Retinal pigment epithelial cell (primary cell): Measurements from ENCODE around the gene ASCL2.
"Not testable (repeated sequence)": the region's sequence is repeated elsewhere in the genome, so short reads cannot be mapped to it uniquely, and the experiment has no call there.

Experiments used
- DNase-seq: peaks from one replicate; pipeline ENCODE4 v3.0.0-alpha.2; 2010; ENCODE audit warnings: low read depth
- H3K4me3 ChIP-seq: 2 replicates; pipeline ENCODE4 v1.5.1; 2011; ENCODE audit warnings: mild to moderate bottlenecking, low read length, control low read depth, moderate library complexity
- CTCF ChIP-seq: conservative IDR thresholded peaks from 2 replicates; pipeline ENCODE4 v1.5.1; 2011; ENCODE audit warnings: low read depth, low read length, control low read depth, inconsistent platforms

The ASCL2 gene

GRCh38 chr11:2294926-2295290 is 24.5 kb upstream of the ASCL2 start:
- TF ChIP-seq CTCF: no peak
- DNase-seq: no peak
- no peak overlapping the region for H3K4me3 ChIP-seq

DNA sequence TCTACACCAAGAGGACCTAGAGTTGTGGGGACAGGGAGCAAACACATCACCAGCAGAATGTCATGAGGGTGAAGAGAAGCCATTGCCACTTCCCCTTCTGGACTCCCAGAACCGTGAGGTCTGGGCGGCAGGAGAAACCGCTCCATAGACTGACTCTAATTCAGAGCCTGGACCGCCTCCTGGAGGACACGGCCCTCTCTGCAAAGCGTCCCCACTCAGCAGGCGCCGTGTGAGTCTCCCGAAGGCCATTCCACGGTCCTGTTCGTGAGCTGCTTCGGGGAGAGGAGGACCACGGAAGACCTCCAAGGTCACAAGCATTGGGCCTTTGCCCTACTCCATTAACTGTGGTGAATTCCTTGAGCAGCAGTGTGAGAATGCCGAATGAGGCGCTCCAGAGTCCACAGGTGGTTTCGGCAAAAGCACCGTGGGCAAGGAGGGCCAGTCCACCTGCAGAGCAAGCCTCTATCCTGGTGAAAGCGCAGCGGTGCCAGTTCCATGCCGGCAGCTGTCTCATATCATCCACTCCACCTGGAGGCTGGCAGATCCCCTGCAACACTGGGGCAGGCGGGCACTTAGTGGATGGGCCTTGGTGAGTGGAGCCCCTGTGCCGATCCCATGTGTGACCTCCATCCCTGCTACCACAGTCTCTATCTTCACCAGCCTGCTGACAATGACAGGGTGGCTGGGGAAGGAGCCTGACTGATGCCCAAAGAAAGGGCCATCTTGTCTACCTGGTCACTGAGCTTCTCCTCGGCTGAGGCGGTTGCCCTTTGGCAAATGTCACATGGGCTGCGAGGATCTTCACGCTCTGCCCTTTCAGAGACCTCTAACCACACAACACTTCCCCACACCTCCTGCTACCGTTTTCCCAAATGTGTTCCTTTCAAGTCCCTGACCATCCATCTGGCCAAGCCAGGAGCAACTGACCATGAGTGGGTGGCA is 23.9 kb upstream of the ASCL2 start:
- no peak for DNase-seq
- no peak overlapping the region for H3K4me3 ChIP-seq
- no peak for TF ChIP-seq CTCF

DNA sequence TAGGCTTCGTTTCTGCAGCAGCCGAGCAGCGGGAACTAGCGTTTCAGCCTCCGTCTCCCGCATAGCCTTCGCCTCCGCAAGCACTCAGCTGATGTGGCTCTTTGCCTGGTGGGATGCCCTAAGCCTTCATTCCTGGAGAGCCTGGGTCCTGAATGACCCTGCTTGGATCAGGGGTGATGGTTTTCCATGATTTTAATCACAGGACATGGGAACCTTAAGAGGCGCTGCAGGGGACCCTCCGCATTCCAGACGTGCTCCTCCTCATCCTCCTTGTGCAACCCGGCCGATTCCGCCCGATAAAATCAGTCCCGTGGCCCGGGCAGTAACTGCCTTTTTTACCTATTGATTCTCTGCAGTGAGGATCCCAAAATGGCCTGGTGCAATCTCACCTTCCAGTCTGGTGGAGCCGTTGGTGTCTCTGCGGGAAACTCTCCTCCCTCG is 23.2 kb upstream of the ASCL2 start:
- TF ChIP-seq CTCF: no peak
- DNase-seq: no peak

GRCh38 chr11:2290351-2290841 is 20.0 kb upstream of the ASCL2 start:
- no peak overlapping the region for H3K4me3 ChIP-seq
- DNase-seq: no peak
- no peak for TF ChIP-seq CTCF

More for the DNA sequence above, 23.2 kb upstream of the ASCL2 start:
- no peak overlapping the region for H3K4me3 ChIP-seq

DNA sequence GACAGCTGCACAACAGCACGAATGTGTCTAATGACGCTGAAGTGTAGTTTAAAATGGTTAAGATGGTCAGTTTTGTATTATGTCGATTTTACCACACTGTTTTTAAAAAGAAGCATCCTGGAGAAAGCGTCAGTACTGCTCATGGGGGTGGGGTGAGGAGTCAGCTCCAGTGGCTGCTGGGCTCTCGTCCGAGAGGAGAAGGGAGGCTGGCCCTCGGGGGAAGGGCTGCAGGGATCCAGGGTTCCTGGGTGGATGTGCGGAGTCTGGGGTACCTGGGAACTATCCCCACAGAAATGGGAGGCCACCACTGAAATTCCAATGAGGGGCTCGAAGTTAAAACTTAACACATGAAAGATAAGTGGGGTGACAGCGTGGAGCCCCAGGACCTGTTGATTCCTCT is 19.5 kb upstream of the ASCL2 start:
- no peak for DNase-seq
- TF ChIP-seq CTCF: no peak

GRCh38 chr11:2289350-2289749 is 19.0 kb upstream of the ASCL2 start:
- TF ChIP-seq CTCF: no peak
- DNase-seq: no peak
- no peak overlapping the region for H3K4me3 ChIP-seq

More for the DNA sequence above, 19.5 kb upstream of the ASCL2 start:
- no peak overlapping the region for H3K4me3 ChIP-seq

DNA sequence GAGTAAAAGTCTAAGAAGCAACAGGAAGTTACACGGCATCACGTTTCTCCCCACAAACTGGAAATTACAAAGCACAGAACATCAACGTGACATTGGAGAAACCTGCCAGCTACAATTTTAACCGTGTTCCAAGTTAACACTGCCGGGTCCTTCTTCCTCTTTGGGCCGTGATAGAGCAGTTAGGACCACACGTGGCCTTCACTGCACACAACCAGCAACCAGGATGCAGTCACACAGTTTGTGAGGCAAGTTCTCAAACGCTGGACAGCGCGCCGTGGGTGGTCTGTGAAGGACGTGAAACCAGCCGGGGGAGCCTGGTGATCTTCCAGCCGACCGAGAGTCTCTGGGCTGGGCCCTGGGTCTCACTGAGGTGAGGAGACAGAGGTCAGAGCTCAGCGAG is 16.7 kb upstream of the ASCL2 start:
- TF ChIP-seq CTCF: no peak

DNA sequence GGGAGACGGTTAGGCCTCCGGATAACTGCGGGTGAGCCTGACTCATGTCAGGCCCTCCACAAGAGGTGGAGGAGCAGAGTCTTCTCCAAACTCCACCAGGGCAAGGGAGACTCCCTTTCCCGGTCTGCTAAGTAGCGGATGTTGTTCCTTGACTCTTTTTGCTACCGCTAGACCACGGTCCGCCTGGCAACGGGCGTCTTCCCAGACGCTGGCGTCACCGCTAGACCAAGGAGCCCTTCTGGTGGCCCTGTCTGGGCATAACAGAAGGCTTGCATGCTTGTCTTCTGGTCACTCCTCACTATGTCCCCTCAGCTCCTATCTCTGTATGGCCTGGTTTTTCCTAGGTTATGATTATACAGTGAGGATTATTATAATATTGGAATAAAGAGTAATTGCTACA is 16.0 kb upstream of the ASCL2 start:
- DNase-seq, H3K4me3 ChIP-seq: not testable (repeated sequence)

More for the DNA sequence above, 16.7 kb upstream of the ASCL2 start:
- DNase-seq: no peak
- no peak overlapping the region for H3K4me3 ChIP-seq
